Activated CD4-positive, alpha-beta T cell treated with anti-CD3 and anti-CD28 coated beads, Interleukin-2, amount 10 ng/mL, durations not matched to agents 24 days and 14 days (primary cell): ENCODE measurements around the gene MORN2. TPM values are rescaled to one million over a fixed set of nuclear protein-coding genes. Genes with fewer than 3 reads are reported as not detected.

Experiments used
- DNase-seq: peaks from one replicate; pipeline ENCODE4 v3.0.0; 2022
- H3K27ac Mint-ChIP-seq: one replicate; pipeline ENCODE4 v1.8.0; 2022; ENCODE audit warnings: mild to moderate bottlenecking, mixed read lengths
- H3K27me3 Mint-ChIP-seq: one replicate; pipeline ENCODE4 v1.8.0; 2022; ENCODE audit warnings: mixed read lengths
- H3K36me3 Mint-ChIP-seq: one replicate; pipeline ENCODE4 v1.8.0; 2022; ENCODE audit warnings: low read depth, mild to moderate bottlenecking, mixed read lengths
- H3K4me1 Mint-ChIP-seq: one replicate; pipeline ENCODE4 v1.8.0; 2021; ENCODE audit warnings: mixed read lengths
- H3K4me3 Mint-ChIP-seq: one replicate; pipeline ENCODE4 v1.8.0; 2022; ENCODE audit warnings: mild to moderate bottlenecking, moderate library complexity, mixed read lengths
- H3K9me3 Mint-ChIP-seq: one replicate; pipeline ENCODE4 v1.8.0; 2021; ENCODE audit warnings: mixed read lengths
- intact Hi-C: fragments of 100-400 bp; cut with micrococcal nuclease; formaldehyde crosslinking; loops from one replicate; pipeline ENCODE4 v1.15.1; 2023
- total RNA-seq: library from RNA; stranded (reverse); gene quantifications from 2 replicates; pipeline ENCODE4 v1.2.3, GENCODE V29; 2022

The MORN2 gene
- total RNA-seq, 1 donor from 2014 or later, result 5.9 TPM

GRCh38 chr2:38871432-38871831, 4.3 kb upstream of the MORN2 start:
- peaks cover 23% of the 10 kb centered on the region for H3K9me3 Mint-ChIP-seq
- H3K27ac Mint-ChIP-seq, result no peak overlapping the region
- peaks cover 22% of the 10 kb centered on the region for H3K4me1 Mint-ChIP-seq
- intact Hi-C loops, result no loop called here
- no peak overlapping the region for H3K4me3 Mint-ChIP-seq
- no peaks in the 10 kb centered on the region for H3K27me3 Mint-ChIP-seq
- H3K36me3 Mint-ChIP-seq, result peaks cover 33% of the 10 kb centered on the region
- no peak for DNase-seq

GRCh38 chr2:38873763-38874162, 2.0 kb upstream of the MORN2 start:
- Mint-ChIP-seq H3K9me3 (peaks cover 18% of the 10 kb centered on the region), H3K27me3 (no peaks in the 10 kb centered on the region), H3K4me1 (peaks cover 21% of the 10 kb centered on the region), H3K27ac (no peak overlapping the region), H3K36me3 (peaks cover 22% of the 10 kb centered on the region), H3K4me3 (no peak overlapping the region)
- DNase-seq, result no peak
- intact Hi-C loops, result loop anchor here (2.0 kb wide), 1 partner anchor 95 kb away; the partner anchor contains the start of gene GEMIN6

GRCh38 chr2:38875227-38875575, 575 bp upstream of the MORN2 start:
- Mint-ChIP-seq H3K27me3 (no peaks in the 10 kb centered on the region), H3K4me1 (peaks cover 21% of the 10 kb centered on the region), H3K36me3 (peaks cover 13% of the 10 kb centered on the region), H3K27ac (peak overlapping the region; percentile 96), H3K4me3 (peak overlapping the region; percentile 97), H3K9me3 (peaks cover 9% of the 10 kb centered on the region)
- no peak for DNase-seq
- intact Hi-C loops, result loop anchor here (2.0 kb wide), 1 partner anchor 96 kb away; the partner anchor contains the start of gene GEMIN6

- Mint-ChIP-seq H3K27ac (peak overlapping the region; percentile 96), H3K36me3 (peaks cover 10% of the 10 kb centered on the region), H3K4me3 (peak overlapping the region; percentile 97), H3K4me1 (peaks cover 21% of the 10 kb centered on the region), H3K27me3 (no peaks in the 10 kb centered on the region), H3K9me3 (peaks cover 8% of the 10 kb centered on the region)
- intact Hi-C loops, result no loop called here
- DNase-seq, result peak; percentile 56
Measured at GRCh38 chr2:38876407-38876806, 631 bp downstream of the MORN2 start.

- Mint-ChIP-seq H3K4me1 (no peaks in the 10 kb centered on the region), H3K4me3 (no peak overlapping the region), H3K9me3 (no peaks in the 10 kb centered on the region), H3K27ac (no peak overlapping the region), H3K36me3 (no peaks in the 10 kb centered on the region), H3K27me3 (peaks cover 10% of the 10 kb centered on the region)
- DNase-seq, result no peak
- intact Hi-C loops, result no loop called here
Measured at GRCh38 chr2:38886063-38886462, 10.3 kb downstream of the MORN2 start.

DNA sequence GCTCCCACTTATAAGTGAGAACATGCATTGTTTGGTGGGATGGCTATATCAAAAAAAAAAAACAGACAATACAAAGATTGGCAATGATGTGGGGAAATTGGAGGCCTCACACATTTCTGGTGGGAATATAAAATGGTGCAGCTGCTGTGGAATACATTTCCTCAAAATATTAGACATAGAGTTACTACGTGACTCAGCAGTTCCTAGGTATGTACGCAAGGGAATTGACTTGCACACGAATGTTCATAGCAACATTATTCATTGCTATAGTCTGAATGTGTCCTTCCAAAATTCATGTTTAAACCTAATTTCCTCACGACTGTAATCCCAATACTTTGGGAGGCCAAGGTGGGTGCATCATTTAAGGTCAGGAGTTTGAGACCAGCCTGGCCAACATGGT, 11.6 kb downstream of the MORN2 start:
- Mint-ChIP-seq H3K9me3 (no peaks in the 10 kb centered on the region), H3K36me3 (no peaks in the 10 kb centered on the region), H3K27me3 (peaks cover 13% of the 10 kb centered on the region), H3K27ac (no peak overlapping the region), H3K4me1 (no peaks in the 10 kb centered on the region), H3K4me3 (no peak overlapping the region)
- no peak for DNase-seq
- intact Hi-C loops, result no loop called here

DNA sequence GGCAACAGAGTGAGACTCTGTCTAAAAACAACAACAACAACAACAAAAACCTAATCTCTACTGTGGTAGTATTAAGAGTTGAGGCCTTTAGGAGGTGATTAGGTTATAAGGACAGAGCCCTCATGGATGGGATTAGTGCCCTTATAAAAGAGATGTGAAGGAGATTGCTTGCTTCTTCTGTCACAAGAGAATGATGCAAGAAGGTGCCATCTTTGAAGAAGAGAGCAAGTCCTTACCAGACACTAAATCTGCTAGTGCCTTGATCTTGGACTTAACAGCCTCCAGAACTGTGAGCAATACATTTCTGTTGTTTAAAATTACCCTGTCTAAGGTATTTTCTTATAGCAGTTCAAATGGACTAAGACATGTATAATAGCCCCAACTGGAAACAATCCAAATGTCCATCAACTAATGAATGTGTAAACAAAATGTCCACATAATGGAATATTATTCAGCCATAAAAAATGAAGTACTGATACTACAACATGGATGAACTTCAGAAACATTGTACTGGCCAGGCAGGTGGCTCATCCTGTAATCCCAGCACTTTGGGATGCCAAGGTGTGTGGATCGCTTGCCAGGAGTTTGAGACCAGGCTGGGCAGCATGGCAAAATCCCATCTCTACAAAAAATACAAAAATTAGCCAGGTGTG, 12.3 kb downstream of the MORN2 start:
- H3K4me1 Mint-ChIP-seq, result no peaks in the 10 kb centered on the region
- DNase-seq, result no peak
- intact Hi-C loops, result no loop called here
- H3K4me3 Mint-ChIP-seq, result no peak overlapping the region
- H3K27ac Mint-ChIP-seq, result no peak overlapping the region
- H3K27me3 Mint-ChIP-seq, result peaks cover 13% of the 10 kb centered on the region
- H3K36me3 Mint-ChIP-seq, result no peaks in the 10 kb centered on the region
- no peaks in the 10 kb centered on the region for H3K9me3 Mint-ChIP-seq

- DNase-seq, result no peak
- H3K27ac Mint-ChIP-seq, result no peak overlapping the region
- H3K4me3 Mint-ChIP-seq, result no peak overlapping the region
- no peaks in the 10 kb centered on the region for H3K36me3 Mint-ChIP-seq
- H3K27me3 Mint-ChIP-seq, result peaks cover 13% of the 10 kb centered on the region
- H3K9me3 Mint-ChIP-seq, result no peaks in the 10 kb centered on the region
- no peaks in the 10 kb centered on the region for H3K4me1 Mint-ChIP-seq
- intact Hi-C loops, result no loop called here
Measured at GRCh38 chr2:38889045-38889444, 13.3 kb downstream of the MORN2 start.

DNA sequence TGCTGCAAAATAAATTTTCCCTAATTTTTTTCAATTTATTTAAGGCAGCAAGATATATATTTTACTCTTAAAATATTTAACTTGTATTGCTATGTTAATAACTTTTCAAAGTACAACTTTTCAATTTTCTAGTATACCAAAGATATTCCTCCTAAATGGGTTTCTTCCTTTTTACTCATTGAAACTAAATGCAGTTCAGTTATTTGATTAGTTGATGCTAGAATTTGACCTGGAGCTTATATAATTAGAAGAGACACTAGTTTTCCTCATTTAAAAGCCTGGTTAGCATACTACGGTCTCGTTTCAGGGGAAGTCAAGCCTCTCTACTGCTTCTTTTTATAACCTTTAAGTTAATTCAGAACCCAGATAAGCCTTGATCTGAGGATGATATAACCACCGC, 13.8 kb downstream of the MORN2 start, which contains the start of gene ARHGEF33:
Gene ARHGEF33, plus strand, starts transcription at position 301 of the 400 bp plus-strand sequence. CDS start 29,573 bp downstream, outside the sequence.
- intact Hi-C loops, result no loop called here
- Mint-ChIP-seq H3K27me3 (peaks cover 13% of the 10 kb centered on the region), H3K27ac (no peak within 1 kb of the TSS), H3K4me1 (no peaks in the 10 kb centered on the region), H3K4me3 (no peak within 1 kb of the TSS), H3K9me3 (no peaks in the 10 kb centered on the region), H3K36me3 (no peaks in the 10 kb centered on the region)
- DNase-seq, result no peak

GRCh38 chr2:38892819-38893218, 17.0 kb downstream of the MORN2 start:
- Mint-ChIP-seq H3K36me3 (no peaks in the 10 kb centered on the region), H3K4me1 (no peaks in the 10 kb centered on the region), H3K27ac (no peak overlapping the region), H3K27me3 (peaks cover 20% of the 10 kb centered on the region), H3K9me3 (no peaks in the 10 kb centered on the region), H3K4me3 (no peak overlapping the region)
- no peak for DNase-seq
- intact Hi-C loops, result no loop called here

DNA sequence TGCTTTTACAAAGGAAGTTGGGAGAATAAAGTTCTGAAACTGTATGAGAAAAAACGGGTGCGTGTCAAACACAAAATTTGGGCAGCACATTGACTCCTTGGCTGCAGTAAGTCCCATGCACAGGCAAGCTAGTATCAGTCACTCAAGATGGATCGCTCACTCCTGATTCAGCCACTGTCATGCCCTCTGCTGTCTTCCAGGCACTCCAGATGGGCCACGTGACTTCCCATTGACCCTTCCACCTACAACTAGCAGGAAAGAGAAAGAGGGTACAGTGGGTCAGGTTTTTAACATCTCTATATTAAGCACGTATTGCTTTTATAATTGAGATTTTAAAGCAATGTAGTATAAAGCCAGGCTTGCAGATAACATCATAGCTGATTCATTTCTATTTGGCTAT, 22.5 kb downstream of the MORN2 start:
- no peak for DNase-seq

GRCh38 chr2:38900726-38901125, 24.9 kb downstream of the MORN2 start:
- H3K36me3 Mint-ChIP-seq, result no peaks in the 10 kb centered on the region
- intact Hi-C loops, result no loop called here
- H3K27ac Mint-ChIP-seq, result no peak overlapping the region
- DNase-seq, result no peak
- no peaks in the 10 kb centered on the region for H3K9me3 Mint-ChIP-seq
- H3K4me3 Mint-ChIP-seq, result no peak overlapping the region
- no peaks in the 10 kb centered on the region for H3K4me1 Mint-ChIP-seq
- peaks cover 20% of the 10 kb centered on the region for H3K27me3 Mint-ChIP-seq

More for the DNA sequence above, 22.5 kb downstream of the MORN2 start:
- Mint-ChIP-seq H3K36me3 (no peaks in the 10 kb centered on the region), H3K4me3 (no peak overlapping the region), H3K27me3 (peaks cover 20% of the 10 kb centered on the region), H3K27ac (no peak overlapping the region), H3K4me1 (no peaks in the 10 kb centered on the region), H3K9me3 (no peaks in the 10 kb centered on the region)
- intact Hi-C loops, result no loop called here

DNA sequence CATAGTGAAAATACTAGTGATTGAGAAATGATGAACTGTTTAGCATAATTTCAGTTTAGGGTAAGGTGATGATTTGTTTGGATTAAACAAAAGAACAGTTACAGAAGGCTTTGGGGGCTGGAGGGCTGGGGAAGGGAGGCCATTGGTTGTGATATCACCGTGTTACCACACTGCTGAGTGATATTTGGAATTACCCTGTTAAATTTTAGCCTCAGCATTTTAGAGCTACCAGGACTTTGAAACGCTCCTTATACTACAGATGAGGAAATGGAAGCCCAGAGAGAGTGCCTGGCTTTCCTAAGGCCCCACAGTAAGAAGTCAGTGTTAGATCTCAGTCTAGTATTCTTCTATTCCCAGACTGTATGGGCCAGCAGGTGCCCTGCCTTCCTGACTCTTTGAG, 29.5 kb downstream of the MORN2 start:
- peaks cover 15% of the 10 kb centered on the region for H3K4me1 Mint-ChIP-seq
- no peaks in the 10 kb centered on the region for H3K36me3 Mint-ChIP-seq

DNA sequence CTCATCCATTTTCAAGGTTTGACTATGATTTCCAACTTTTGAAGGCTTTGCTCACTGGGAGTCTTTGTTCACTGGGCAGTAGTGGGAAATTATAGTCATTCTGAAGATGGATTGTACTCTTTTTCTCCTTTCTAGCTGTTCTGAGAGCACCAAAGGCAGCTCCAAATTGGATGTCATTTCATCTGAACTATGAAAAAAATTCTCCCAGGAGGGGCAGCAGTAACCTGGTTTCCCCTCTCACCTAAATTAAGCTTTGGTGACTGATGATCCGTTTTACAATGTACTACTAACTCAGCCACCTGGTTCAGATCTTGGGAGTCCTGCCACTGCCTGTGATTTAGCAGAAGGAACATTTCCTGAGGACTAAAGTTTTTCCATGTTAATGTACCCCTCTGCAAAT, 31.5 kb downstream of the MORN2 start:
- H3K27ac Mint-ChIP-seq, result no peak overlapping the region
- DNase-seq, result no peak
- no peaks in the 10 kb centered on the region for H3K36me3 Mint-ChIP-seq
- intact Hi-C loops, result no loop called here
- peaks cover 1% of the 10 kb centered on the region for H3K27me3 Mint-ChIP-seq
- no peaks in the 10 kb centered on the region for H3K9me3 Mint-ChIP-seq
- H3K4me1 Mint-ChIP-seq, result peaks cover 15% of the 10 kb centered on the region
- H3K4me3 Mint-ChIP-seq, result no peak overlapping the region

More for the DNA sequence above, 29.5 kb downstream of the MORN2 start:
- no peak for DNase-seq
- Mint-ChIP-seq H3K4me3 (no peak overlapping the region), H3K27me3 (peaks cover 7% of the 10 kb centered on the region), H3K27ac (no peak overlapping the region), H3K9me3 (no peaks in the 10 kb centered on the region)
- intact Hi-C loops, result no loop called here
